HG02981 (cell line): ENCODE measurements around the gene NFIX.

Experiments used
- ATAC-seq: cut with Tn5 transposase; IDR thresholded peaks from one replicate; pipeline ENCODE4 v1.9.1; 2021; ENCODE audit warnings: mild to moderate bottlenecking, moderate library complexity; ENCODE audit not compliant: unreplicated experiment

The NFIX gene

DNA sequence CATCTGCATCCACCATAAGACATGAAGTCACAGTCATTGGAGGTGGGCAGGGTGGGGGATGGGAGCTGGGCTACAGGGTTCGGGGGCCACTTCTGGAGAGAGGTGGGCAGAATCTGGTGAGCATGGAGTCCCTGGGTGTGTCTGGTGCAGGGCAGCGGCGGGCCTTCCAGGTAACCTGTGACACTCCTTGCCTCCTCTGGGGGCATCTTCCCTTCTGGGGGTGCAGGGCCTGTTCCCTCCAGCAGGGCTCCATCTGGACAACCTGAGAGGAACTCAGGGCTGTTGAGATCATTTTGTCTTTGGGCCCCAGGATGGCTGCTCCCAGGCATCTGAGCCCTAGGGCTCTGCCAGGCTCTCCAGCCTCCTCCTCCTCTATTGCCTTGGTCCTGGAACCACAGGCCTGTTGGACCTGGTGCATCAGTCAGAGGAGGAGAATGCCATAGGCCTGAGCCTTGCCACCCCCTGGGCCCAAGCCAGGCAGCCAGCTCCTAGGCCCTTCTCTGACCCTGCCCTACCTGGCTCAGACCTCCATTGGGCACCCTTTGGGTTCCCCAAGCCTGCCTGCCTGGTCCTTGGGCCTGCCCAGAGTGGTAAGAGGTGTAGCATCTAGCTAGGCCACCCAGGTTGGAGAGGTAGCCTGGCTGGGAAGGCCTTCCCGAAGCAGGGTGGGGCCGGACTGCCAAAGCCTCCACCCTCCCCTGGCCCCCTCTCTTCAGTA lies 94.0 kb downstream of the NFIX start:
- ATAC-seq: no peak

DNA sequence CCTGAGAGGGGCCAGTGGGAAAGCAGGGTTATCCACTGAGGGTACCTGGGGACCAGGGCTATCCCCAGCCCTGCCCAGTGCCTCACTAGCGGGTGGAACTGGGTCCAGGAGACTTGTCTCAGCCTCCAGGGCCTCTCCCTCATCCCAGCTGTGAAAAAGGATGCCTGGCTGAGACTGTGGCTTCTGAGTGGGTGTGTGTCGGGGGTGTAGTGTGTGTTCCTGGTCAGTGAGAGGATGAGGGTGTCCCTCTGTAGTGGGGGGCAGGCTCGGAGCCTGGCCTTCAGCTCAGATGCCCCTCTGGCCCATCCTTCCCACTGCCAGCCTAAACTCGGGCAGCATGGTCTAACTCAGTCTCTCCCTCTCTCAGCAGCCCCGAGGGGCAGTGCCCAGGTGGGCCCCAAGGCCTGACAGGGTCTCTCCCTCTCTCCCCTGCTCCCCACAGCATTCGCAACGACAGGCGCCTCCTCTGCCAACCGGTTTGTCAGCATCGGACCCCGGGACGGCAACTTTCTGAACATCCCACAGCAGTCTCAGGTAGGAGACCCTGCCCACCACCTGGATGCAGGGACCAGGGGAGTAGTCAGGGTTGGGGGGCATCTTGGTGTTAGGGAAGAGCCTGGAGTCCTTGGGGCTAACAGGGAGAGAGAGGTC lies 94.7 kb downstream of the NFIX start:
- no peak for ATAC-seq

DNA sequence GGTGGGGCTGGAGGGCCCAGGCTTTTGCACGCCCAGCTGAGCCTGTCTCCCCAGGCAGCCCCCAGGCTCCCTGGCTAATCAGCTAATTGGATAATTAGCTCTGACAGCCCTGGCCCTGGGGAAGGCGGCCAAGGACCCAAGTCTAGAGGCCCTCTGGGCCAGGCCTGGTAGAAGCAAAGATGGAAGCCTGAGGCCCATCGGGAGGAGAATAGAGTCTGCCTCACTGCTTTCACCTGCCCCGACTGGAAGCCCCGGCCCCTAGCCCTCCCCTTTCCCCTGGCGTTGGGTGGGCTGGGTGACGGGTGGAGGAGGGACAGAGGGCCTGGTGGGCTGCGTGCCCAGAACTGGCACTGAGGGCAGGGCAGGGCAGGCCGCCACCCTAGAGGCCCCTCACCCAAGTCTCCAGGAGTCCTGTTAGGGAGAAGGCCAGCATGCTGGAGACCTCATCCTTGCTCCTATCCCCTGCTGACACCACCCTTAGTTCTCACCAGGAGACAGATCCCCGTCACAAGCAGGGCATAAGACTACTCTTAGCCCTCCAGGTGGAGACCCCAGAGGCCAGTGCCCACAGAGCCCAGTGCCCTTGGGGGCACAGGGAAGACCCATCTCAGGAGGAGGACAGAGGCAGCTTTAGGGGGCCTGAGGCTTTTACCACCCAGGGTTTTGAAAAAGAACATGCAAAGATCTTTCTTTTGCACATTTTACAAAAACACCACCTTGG lies 95.4 kb downstream of the NFIX start:
- ATAC-seq: no peak

DNA sequence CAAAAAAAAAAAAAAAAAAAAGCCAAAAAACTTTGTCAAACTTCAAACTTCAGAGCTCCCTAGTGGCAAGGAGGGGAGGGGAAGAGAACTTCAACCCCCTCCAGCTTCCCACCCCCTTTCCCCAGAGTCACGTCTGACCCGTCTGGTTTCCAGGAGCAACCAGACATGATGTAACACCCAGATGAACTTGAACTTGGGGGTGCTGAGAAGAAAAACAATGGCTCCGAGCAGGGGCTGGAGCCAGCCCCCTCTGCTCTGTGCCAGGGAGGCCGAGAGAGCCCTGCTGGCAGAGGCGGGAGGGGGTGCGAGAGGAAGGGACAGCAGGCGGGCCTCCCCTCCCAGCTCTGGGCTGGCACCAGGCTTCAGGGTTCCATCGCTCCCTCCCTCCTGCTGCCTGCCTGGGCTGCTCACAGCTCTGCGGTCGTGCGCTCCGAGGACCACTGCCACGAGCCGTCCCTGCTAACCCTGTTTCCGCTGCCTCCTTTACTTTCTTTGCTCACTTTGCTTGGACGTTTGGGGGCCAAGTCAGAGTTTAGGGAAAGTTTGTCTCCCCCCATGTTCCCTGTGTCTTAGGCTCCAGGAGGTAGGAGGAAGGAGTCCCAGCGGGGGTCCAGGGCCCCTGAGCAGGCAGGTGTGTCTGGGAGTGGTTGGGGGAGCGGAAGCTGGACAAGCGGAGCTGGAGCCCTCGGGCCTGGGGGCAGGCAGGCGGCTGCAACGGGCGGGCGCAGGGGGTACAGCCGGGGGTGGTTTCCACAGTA lies 96.3 kb downstream of the NFIX start:
- no peak for ATAC-seq

DNA sequence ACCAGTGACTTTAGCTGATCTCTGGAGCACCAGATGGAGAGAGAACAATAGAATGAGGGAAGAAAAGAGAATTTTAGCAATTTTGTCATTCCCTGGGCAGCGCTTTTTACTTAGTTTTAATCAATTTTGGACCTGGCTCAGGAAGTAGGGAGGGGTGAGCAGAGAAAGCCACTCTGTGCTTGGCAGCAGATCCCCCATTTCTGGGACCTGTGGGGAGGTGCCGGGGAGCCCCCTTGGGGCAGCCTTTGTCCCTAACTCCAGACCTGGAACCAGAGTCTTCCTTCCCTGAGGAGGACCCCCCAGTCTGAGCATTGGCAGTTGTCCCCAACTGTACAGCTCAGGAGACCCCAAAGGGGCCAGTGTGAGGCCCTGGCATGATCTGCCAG lies 96.9 kb downstream of the NFIX start:
- no peak for ATAC-seq

DNA sequence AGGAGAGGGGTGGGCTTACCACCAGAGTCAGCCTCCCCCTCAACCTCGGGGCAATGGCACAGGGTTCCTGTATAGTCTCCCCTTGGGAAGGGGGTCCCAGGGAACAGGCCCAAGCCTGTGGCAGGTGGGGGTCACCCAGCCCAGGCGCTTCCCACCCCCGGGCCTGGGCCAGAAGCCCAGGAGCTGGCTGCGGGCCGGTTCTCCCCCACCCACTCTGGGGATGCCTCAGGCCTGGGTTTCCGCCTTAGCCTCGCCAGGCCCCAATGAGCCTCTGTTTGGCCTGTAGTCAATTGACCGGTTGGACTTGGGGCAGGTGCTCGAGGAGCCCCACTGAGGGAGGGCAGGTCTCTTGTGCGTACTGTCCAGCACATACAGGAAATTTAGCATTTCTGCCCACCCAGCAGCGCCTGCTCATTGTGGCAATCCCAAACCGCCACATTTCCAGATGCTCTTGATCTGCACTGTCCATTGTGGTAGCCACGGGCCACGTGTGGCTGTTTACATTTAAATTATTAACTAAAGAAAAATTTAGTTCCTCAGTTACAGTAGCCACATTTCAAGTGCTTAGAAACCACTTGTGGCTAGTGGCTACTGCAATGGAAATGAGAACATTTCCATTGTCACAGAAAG lies 97.4 kb downstream of the NFIX start:
- ATAC-seq: no peak

DNA sequence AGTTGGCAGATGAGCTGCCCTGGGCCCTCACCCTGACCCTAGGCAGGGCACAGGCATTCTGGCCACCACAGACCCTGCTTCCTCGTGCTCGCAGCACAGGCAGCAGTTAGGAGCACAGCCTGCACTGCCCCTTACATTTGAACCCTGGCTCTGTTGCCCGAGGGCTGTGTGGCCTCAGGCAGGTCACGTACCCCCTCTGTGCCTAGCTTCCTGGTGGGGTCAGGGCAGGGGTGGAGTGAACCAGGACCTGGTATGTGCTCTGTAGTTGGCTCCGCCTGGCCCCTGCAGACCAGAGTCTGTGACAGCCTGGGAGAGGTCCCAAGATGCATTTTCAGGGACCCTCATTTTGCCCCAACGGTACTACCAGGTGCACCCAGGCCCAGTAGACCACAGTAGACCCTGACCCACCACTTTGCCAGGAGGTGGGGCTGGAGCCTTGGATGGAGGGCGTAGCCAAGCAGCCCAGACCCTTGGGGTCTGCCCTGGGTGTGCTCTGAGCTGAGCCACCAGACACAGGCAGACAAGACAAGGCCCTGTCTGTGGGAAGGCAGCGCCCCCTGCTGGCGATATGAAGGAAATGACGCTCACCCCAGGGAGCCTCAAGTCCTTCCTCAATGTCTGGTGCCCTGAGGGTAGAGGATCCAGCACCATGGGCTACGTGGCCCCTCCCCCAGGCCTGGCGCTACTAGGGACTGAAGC lies 98.3 kb downstream of the NFIX start:
- no peak for ATAC-seq

DNA sequence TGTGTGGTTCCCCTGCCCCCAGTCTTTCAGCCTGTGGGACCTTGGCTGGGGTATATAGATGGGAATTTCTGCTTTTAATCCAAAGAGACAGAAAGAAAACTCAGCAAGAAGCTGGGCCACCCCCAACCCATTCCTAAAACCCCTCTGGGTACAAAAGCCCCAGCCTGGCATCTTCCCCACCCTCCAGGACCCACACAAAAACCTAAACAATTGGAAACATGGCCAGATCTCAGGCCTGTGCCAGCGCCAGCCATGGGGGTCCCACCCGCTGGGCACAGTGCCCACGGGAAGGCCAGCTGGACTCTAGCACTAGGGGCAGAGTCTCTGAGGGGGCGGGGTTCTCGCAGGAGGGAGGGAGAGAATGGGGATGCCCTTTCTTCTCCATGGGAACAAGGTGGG lies 98.8 kb downstream of the NFIX start:
- no peak for ATAC-seq

DNA sequence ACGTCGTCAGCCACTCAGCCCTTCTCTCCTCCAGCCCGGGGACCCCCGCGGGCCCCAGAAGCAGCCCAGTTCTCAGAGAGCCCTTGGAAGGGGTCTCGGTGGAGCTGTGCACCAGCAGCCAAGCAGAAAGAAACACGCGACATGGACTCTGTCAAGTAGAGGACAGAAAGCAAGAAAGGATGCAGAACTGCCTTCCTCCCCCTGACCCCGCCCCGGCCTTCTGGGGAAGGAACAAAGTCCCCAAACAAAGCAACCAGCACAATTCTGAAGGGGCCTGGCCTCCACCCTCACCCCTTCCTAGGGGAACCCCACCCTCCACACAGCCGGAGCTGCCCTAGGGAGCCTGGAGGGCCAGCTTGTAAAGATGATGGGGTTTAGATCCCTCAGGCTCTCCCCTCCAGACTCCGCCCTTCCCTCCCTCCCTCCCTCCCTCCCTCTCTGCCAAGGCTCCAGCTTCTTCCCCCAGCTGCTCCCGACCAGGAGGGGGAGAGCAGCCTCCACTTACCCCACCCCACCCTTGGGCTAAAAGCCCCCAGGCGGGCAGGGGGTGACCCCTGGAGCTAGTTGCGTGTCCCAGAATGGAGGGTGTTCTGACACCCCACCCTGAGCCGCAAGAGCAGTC lies 99.6 kb downstream of the NFIX start:
- ATAC-seq: no peak

DNA sequence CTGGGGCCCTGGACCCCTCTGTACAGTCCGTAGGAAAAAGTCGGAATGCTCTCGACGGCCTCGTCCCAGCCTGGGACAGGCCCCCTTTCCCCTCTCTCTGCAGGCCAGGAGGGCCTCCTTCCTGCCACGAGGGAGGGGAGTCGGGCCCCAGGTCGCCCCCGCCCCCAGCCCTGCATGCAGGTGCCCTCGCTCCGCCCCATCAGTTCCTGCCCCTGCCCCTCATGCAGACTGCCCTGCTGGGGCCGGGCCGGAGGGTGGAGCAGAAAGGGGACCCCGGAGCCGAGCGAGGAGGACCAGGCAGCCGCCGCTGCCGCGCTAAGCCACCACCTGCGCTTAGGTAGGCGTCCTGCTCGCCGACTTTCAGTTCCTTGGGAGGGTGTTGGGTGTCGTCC lies 100.1 kb downstream of the NFIX start:
- ATAC-seq: no peak

DNA sequence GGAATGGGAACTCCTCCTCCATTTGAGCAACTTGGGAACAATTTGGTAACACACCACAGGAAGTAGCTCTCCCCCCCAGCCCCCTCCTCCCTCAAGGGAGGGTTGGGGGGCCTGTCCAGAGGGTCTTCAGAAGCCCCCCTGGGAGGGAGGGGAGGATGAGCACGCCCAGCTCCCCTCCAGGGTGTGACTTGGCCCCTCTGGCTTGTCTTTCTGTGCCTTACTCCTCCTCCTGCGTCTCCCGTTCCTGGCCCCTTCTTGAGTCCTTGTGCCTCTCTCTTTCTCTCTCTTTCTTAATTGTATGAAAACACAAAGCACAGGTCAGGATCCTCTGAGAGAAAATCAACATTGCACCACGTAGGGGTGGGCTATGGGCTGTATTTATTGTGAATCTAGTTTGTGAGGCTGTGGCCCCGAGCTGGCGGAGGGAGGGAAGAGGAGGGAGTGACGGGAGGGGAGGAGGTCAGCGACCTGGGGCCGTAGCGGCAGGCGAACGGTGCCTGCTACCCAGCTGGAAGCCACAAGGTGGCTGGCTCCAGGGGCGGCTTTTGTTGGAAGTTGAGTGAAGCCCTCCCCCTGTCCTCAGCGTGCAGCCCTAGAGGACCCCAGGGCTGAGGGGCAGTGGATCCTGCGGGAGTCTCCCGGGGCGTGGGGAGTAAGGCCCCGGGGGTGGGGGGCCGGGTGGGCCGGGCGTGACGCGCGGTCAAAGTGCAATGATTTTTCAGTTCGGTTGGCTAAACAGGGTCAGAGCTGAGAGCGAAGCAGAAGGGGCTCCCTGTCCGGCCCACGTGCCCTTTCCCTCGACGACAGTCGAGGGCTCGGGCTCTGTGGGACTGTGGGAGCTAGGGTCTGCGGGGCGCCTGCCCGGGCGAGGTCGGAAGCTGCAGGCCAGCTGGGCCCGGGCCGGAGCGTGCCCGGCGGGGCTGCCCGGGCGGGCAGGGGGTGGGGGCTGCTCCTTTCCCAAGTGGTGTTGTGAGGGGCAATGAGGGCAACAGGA lies 101.0 kb downstream of the NFIX start:
- no peak for ATAC-seq

DNA sequence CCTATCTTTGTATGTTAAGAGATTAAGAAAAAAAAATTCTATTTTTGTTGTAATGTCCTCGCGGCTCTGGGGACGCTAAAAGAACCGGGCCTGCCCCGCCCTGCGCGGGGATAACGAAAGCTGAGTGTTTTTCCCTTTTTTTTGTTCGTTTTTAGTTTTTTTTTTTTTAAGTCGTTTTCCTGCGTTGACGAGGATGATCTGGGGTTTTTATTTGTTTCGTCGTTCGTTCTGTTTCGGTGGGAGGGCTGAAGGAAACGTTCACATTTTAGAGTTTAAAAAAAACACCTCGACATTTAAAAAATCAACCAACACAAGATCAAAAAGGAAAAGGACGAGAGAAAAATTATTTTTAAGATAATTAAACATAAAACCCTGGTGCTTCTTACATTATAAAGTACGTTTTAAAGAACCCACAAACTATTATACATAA lies 101.8 kb downstream of the NFIX start:
- ATAC-seq: no peak

DNA sequence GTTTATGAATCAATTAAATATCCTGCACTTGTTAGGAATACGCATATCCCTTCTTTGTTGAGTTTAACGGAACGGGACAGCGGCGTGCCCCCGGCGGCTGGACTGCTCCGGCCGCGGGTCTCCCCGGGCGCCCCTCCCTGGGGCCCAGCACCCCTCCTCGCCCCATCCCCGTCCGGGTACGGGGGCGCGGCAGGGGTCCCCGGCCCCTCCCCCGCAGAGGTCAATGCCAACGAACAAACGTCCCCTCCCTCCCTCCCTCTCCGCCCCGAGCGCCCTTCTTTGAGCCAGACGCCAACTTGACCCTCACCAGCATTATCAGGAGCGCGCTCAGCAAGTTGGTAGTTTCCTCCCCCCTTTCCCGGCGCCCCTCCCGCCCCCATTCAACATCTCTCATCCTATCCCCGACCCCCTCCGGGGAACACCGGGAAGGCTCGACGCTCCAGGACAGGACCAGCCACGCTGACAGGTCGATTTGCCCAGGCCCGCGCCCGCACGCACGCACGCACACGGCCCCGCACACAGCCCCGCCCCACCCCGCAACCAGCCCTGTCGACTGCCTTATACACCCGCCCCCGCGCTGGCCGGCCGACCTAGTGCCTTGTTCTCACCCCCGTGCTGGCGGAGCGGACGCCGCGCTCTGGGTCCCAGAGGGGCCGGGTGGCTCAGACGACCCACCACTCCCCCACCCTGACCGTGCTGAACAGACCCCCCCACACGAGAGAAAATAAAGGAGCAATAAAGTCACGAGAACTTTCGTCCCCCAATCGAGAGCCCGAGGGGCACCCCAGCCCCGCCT lies 102.4 kb downstream of the NFIX start:
- ATAC-seq: no peak

DNA sequence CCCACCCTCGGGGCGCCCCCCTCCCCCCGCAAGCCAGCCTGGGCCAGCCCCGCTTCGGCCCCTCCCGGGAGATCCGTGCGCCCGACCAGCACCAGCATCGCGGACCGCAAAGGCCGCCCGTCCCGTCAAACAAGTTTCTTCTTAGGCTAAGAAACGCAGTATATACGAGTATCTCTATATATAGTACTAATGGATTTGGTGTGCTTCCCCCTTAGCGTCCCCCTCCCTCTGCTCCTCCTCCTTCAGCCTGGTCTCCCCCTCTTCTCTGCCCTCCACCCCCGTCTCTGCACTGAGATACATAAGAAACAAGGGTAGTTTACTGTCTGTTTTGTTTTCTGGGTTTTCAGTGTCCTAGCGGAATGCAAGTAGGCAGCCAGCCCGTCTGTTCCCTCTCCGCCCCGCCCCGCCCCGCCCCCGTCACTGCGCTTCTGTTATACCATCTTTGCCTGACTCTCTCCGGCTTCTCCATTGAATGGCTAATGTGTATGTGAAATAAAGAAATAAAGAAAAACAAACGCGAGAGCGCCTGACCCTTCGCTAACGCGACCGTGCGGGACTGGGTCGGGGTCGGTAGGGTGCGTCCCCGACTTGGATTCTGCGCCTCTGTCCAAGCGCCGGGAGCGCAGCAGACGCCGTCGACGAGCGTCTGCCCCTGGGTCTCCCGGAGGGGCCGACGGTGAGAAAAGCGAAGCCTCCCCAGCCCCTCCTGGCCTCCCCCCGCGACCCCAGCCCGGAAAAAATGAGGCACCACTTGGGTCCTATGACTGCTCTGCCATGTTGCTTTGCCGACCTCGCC lies 103.2 kb downstream of the NFIX start:
- no peak for ATAC-seq

DNA sequence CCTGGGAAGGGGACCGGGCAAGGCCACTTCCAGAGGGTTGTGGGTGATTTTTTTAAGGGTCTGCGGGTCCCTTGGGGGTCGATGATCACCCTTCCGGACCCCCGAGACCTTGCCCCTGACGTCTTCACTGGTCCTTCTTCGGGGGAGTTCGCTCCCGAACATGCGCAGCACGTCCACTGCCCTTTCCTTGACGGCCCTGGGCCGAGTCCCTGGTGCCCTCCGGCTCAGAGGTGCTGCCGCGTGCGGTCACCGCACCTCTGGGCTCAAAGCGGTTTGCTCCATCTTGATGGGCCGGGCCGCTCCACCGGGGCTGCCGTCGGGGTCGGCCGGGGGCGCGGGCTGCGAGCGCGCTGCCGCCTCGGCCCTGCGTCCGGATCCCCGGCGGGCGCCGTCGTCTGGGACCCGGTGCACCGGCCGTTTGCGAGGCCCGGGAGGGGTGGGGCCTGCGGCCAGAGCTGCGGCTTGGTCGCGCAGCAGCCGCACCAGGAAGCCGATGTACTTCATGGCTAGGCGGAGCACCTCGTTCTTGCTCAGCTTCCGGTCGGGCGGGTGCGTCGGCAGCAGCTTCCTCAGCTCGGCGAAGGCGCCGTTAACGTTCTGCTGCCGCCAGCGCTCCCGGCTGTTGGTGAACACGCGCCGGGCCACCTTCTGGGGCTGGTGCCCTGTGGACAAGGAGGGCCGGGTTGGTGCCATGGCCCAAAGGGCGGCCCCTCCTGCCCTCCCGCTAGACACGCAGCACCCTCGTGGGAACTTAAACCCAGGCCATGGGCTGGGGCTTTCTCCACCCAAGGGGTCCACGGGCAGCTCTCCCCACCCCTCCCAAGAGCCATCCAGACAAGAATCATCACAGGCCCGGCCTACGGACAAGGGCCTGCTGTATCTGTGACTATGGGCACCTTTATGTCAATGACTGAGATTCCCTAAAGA lies 104.1 kb downstream of the NFIX start:
- ATAC-seq: no peak

DNA sequence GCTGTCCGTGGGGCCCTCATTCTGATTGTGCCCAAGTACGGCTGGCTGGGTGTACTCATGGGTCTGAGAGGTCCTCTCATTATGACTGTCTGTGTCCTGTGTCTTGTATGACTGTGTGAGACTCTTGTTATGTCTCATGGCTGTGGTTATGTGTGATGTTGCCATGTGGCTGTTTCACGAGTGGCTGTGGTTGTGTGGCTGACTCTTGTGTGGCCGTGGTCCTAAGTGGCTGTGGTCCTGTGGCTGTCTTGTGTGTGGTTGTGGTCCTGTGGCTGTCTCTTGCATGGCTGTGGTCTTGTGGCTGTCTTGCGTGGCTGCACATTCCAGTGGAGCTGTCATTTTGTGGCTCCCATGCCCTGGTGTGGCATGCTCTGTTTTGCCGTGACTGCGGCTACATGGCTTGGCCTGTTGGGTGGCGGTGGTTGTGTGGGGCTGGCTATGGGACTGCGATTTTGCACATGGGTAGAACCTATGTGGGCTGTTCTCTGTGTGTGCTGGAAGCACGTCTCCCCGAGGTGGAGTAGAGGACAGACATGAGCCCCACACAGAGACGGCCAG lies 104.8 kb downstream of the NFIX start:
- no peak for ATAC-seq
